DOHH2 (cell line): ENCODE measurements around the gene MAP1LC3C.
"Not testable (repeated sequence)": the region's sequence is repeated elsewhere in the genome, so short reads cannot be mapped to it uniquely, and the experiment has no call there.

Source experiments
- H3F3A ChIP-seq: fragments of 200-600 bp; sonication (generic), shearing (Covaris generic); 2 replicates; pipeline ENCODE4 v1.6.0; 2016; ENCODE audit warnings: antibody characterized with exemption, mild to moderate bottlenecking; ENCODE audit not compliant: control insufficient read depth, insufficient read depth
- H3K27ac ChIP-seq: fragments of 200-600 bp; sonication (generic); 2 replicates; pipeline ENCODE4 v1.5.1; 2014; ENCODE audit warnings: low read depth, mild to moderate bottlenecking, low read length, moderate library complexity
- H3K27me3 ChIP-seq: fragments of 200-600 bp; sonication (generic); 2 replicates; pipeline ENCODE4 v1.6.1; 2014; ENCODE audit warnings: mild to moderate bottlenecking, low read length, mixed read lengths; ENCODE audit not compliant: control insufficient read depth
- H3K36me3 ChIP-seq: fragments of 200-600 bp; sonication (generic); 2 replicates; pipeline ENCODE4 v1.6.1; 2014; ENCODE audit warnings: mild to moderate bottlenecking, low read length, moderate library complexity, mixed read lengths; ENCODE audit not compliant: control insufficient read depth
- H3K4me1 ChIP-seq: fragments of 200-600 bp; sonication (generic); 2 replicates; pipeline ENCODE4 v1.6.1; 2014; ENCODE audit warnings: mild to moderate bottlenecking, low read length, mixed read lengths; ENCODE audit not compliant: control insufficient read depth
- H3K4me2 ChIP-seq: fragments of 200-600 bp; sonication (generic); 2 replicates; pipeline ENCODE4 v1.6.0; 2014; ENCODE audit warnings: mild to moderate bottlenecking, low read length, moderate library complexity
- H3K4me3 ChIP-seq: fragments of 200-600 bp; sonication (generic); 2 replicates; pipeline ENCODE4 v1.5.1; 2014; ENCODE audit warnings: mild to moderate bottlenecking, low read length, mixed read lengths
- H3K79me2 ChIP-seq: fragments of 200-600 bp; sonication (generic); 2 replicates; pipeline ENCODE4 v1.6.1; 2014; ENCODE audit warnings: mild to moderate bottlenecking, low read length, mixed read lengths; ENCODE audit not compliant: control insufficient read depth
- H3K9me2 ChIP-seq: fragments of 200-600 bp; sonication (generic); replicated peaks from 2 replicates; pipeline ENCODE4 v1.6.1; 2014; ENCODE audit warnings: mild to moderate bottlenecking, low read length, mixed read lengths; ENCODE audit not compliant: control insufficient read depth
- H3K9me3 ChIP-seq: fragments of 200-600 bp; sonication (generic); 2 replicates; pipeline ENCODE4 v1.6.1; 2014; ENCODE audit warnings: antibody characterized with exemption, low read length, mixed read lengths; ENCODE audit not compliant: control insufficient read depth, insufficient read depth
- H4K20me1 ChIP-seq: fragments of 200-600 bp; sonication (generic); 2 replicates; pipeline ENCODE4 v1.6.0; 2014; ENCODE audit warnings: low read depth, mild to moderate bottlenecking, antibody characterized with exemption, low read length, moderate library complexity; ENCODE audit not compliant: control insufficient read depth, insufficient read depth
- EZH2phosphoT487 ChIP-seq: fragments of 200-600 bp; sonication (generic); IDR thresholded peaks from 2 replicates; pipeline ENCODE4 v1.6.1; 2017; ENCODE audit warnings: borderline replicate concordance, mild to moderate bottlenecking, antibody characterized with exemption, low read length, moderate library complexity, mixed read lengths
- TF ChIP-seq, protein P1 (sequence below): fragments of 200-600 bp; sonication (generic); IDR thresholded peaks from one replicate; pipeline ENCODE4 v1.5.1; 2014; ENCODE audit warnings: antibody characterized with exemption, mild to moderate bottlenecking, low read depth, low read length; ENCODE audit not compliant: poor library complexity, severe bottlenecking

MAP1LC3C gene

GRCh38 chr1:241997401-241997998 lies 1.4 kb downstream of the MAP1LC3C start:
- Histone ChIP-seq H3K27me3 (no peaks in the 10 kb centered on the region), H3K27ac (no peak overlapping the region), H3K4me1 (no peaks in the 10 kb centered on the region), H4K20me1 (no peaks in the 10 kb centered on the region), H3K4me2 (no peak overlapping the region), H3K79me2 (no peaks in the 10 kb centered on the region), H3K9me3 (no peaks in the 10 kb centered on the region), H3F3A (no peaks in the 10 kb centered on the region), H3K4me3 (no peak overlapping the region), H3K36me3 (no peaks in the 10 kb centered on the region), H3K9me2 (no peaks in the 10 kb centered on the region)
- TF ChIP-seq, protein P1, sequence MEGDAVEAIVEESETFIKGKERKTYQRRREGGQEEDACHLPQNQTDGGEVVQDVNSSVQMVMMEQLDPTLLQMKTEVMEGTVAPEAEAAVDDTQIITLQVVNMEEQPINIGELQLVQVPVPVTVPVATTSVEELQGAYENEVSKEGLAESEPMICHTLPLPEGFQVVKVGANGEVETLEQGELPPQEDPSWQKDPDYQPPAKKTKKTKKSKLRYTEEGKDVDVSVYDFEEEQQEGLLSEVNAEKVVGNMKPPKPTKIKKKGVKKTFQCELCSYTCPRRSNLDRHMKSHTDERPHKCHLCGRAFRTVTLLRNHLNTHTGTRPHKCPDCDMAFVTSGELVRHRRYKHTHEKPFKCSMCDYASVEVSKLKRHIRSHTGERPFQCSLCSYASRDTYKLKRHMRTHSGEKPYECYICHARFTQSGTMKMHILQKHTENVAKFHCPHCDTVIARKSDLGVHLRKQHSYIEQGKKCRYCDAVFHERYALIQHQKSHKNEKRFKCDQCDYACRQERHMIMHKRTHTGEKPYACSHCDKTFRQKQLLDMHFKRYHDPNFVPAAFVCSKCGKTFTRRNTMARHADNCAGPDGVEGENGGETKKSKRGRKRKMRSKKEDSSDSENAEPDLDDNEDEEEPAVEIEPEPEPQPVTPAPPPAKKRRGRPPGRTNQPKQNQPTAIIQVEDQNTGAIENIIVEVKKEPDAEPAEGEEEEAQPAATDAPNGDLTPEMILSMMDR, result no peak
- no peak for TF ChIP-seq EZH2phosphoT487

GRCh38 chr1:241994171-241994570 lies 4.7 kb downstream of the MAP1LC3C start:
- no peaks in the 10 kb centered on the region for H4K20me1 ChIP-seq
- no peaks in the 10 kb centered on the region for H3K9me2 ChIP-seq
- no peak overlapping the region for H3K27ac ChIP-seq
- H3K4me1 ChIP-seq, result no peaks in the 10 kb centered on the region
- no peaks in the 10 kb centered on the region for H3F3A ChIP-seq
- H3K4me3 ChIP-seq, result no peak overlapping the region
- no peak overlapping the region for H3K4me2 ChIP-seq
- no peaks in the 10 kb centered on the region for H3K9me3 ChIP-seq
- no peaks in the 10 kb centered on the region for H3K27me3 ChIP-seq
- TF ChIP-seq, protein P1, result no peak
- TF ChIP-seq EZH2phosphoT487, result no peak
- no peaks in the 10 kb centered on the region for H3K79me2 ChIP-seq
- no peaks in the 10 kb centered on the region for H3K36me3 ChIP-seq

DNA sequence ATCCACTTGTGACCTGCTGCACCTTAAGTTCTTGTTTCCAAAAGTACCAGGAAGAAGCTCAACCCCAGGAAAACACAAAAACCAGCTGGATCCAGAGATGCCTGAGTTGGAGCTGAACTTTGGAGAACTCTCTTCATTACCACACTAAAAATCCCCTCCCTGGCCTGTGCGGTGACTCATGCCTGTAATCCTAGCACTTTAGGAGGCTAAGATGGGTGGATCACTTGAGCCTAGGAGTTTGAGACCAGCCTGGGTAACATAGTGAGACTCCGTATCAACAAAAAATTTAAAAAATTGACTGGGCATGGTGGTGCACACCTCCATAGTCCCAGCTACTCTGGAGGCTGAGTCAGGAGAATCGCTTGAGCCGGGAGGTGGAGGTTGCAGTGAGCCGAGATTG lies 6.2 kb downstream of the MAP1LC3C start:
- H3K4me2 ChIP-seq, result no peak overlapping the region
- H3K27ac ChIP-seq, result no peak overlapping the region
- no peaks in the 10 kb centered on the region for H3K79me2 ChIP-seq
- H3K9me3 ChIP-seq, result no peaks in the 10 kb centered on the region
- H3K9me2 ChIP-seq, result no peaks in the 10 kb centered on the region
- no peaks in the 10 kb centered on the region for H4K20me1 ChIP-seq
- TF ChIP-seq, protein P1, result no peak
- no peak for TF ChIP-seq EZH2phosphoT487
- H3K27me3 ChIP-seq, result no peaks in the 10 kb centered on the region
- H3K4me3 ChIP-seq, result no peak overlapping the region
- H3K4me1 ChIP-seq, result no peaks in the 10 kb centered on the region
- no peaks in the 10 kb centered on the region for H3F3A ChIP-seq
- no peaks in the 10 kb centered on the region for H3K36me3 ChIP-seq

DNA sequence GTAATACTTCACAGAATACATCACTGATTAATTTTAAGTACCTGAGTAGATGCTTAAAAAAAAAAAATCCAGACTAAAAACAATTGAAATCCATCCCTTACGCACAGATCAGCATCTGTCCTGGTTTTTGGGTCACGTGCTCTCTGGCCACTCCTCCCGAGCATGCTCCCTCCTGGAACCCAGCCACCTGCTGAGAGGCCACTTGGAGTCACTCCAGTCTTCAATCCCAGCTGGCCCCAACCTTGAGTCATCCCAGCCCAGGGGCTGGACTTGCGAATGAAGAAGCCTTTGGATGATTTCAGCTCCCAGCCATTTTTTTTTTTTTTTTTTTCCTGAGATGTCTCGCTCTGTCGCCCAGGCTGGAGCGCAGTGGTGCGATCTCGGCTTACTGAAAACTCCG lies 8.9 kb downstream of the MAP1LC3C start:
- Histone ChIP-seq H3K9me2 (no peaks in the 10 kb centered on the region), H3K27me3 (no peaks in the 10 kb centered on the region), H3K4me2 (no peak overlapping the region), H3K4me3 (no peak overlapping the region), H3K36me3 (no peaks in the 10 kb centered on the region), H4K20me1 (no peaks in the 10 kb centered on the region), H3F3A (no peaks in the 10 kb centered on the region), H3K27ac (no peak overlapping the region), H3K4me1 (no peaks in the 10 kb centered on the region), H3K9me3 (no peaks in the 10 kb centered on the region), H3K79me2 (no peaks in the 10 kb centered on the region)
- no peak for TF ChIP-seq EZH2phosphoT487
- TF ChIP-seq, protein P1, result no peak

DNA sequence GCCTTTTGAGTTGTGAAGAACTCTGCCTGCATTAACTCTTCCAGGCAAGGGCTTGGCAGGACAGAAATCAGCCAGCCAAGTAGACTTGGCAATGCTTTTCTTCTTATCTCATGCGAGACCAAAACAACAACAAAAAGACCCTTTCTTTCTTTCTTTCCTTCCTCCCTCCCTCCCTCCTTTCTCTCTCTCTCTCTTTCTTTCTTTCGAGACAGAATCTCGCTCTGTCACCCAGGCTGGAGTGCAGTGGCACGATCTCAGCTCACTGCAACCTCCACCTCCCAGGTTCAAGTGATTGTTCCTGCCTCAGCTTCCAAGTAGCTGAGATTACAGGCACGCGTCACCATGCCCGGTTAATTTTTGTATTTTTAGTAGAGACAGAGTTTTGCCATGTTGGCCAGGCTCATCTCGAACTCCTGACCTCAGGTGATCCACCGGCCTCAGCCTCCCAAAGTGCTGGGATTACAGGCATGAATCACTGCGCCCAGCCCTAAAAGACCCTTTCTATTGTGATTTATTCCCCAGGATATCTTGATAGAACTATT lies 10.4 kb downstream of the MAP1LC3C start:
- H3K4me2 ChIP-seq, H3K9me3 ChIP-seq, H4K20me1 ChIP-seq, H3K79me2 ChIP-seq, H3K4me3 ChIP-seq, H3F3A ChIP-seq, H3K27ac ChIP-seq, H3K4me1 ChIP-seq, H3K36me3 ChIP-seq, H3K27me3 ChIP-seq, H3K9me2 ChIP-seq: not testable (repeated sequence)
